Thyroid gland (tissue), 4 donors: ENCODE results near the gene ATG12. TPM values are rescaled to one million over a fixed set of nuclear protein-coding genes. Genes with fewer than 3 reads are reported as not detected.

ENCODE experiments used
- DNase-seq, 2 donors: peaks; one replicate each; pipeline ENCODE4 v3.0.0-alpha.2; 2019
- H3K27ac ChIP-seq, 3 donors: fragments of 200-600 bp; sonication (generic); 1 replicate in 2 of 3; 2 replicates in 1 of 3; pipeline ENCODE4 v1.5.1; 2016 to 2019; ENCODE audit warnings: mild to moderate bottlenecking in 1 of 3, moderate library complexity in 1 of 3
- H3K27me3 ChIP-seq: fragments of 200-600 bp; sonication (generic); one replicate; pipeline ENCODE4 v1.5.1; 2019
- H3K36me3 ChIP-seq, 2 donors: fragments of 200-600 bp; sonication (generic); one replicate each; pipeline ENCODE4 v1.5.1; 2016 to 2019
- H3K4me1 ChIP-seq, 2 donors: fragments of 200-600 bp; sonication (generic); one replicate each; pipeline ENCODE4 v1.5.1; 2017 to 2019
- H3K4me3 ChIP-seq, 3 donors: fragments of 200-600 bp; sonication (generic); replicated peaks in 1 of 3; 1 replicate in 2 of 3; 2 replicates in 1 of 3; pipeline ENCODE4 v1.5.1; 2016; ENCODE audit warnings: mild to moderate bottlenecking in 1 of 3
- H3K9me3 ChIP-seq: fragments of 200-600 bp; sonication (generic); one replicate; pipeline ENCODE4 v1.5.1; 2017
- POLR2A ChIP-seq, 2 donors: fragments of 450-650 bp; IDR thresholded peaks; one replicate each; pipeline ENCODE4 v1.6.1; 2017; ENCODE audit warnings: antibody characterized with exemption in 2 of 2, mild to moderate bottlenecking in 2 of 2, moderate library complexity in 1 of 2
- WGBS, 2 donors: methylation state at CpG; one replicate each; pipeline ENCODE4 v1.1.5; 2017; 5-methylcytosine and 5-hydroxymethylcytosine counted together
- intact Hi-C: fragments of 100-400 bp; cut with DNase I; formaldehyde crosslinking; loops from one replicate; pipeline ENCODE4 v1.15.1; 2023
- total RNA-seq, 4 donors: library from RNA; depleted of rRNA; stranded (reverse); fragments of >200 nt; gene quantifications; one replicate each; pipeline ENCODE4 v1.2.3, GENCODE V29; 2016
- TF ChIP-seq, protein P1 (sequence below), 6 experiments: fragments of 200-600 bp in 3 of 6; fragments of 450-650 bp in 3 of 6; sonication (generic) in 3 of 6; IDR thresholded peaks; one replicate each; pipeline ENCODE4 v1.5.1; 2016 to 2019; ENCODE audit warnings: antibody characterized with exemption in 6 of 6, mild to moderate bottlenecking in 2 of 6, inconsistent platforms in 1 of 6, moderate library complexity in 1 of 6

Gene ATG12
- total RNA-seq, 4 donors from 2014 or later: 42.0 to 98.7 (median 68.1) TPM

GRCh38 chr5:115787426-115787825, 53.9 kb downstream of the ATG12 start:
- WGBS, 2 donors: 0 to 45% methylated on average over 1 of the region's 1 CpG
- H3K4me3 ChIP-seq: no peak overlapping the region
- no peak overlapping the region for H3K27ac ChIP-seq
- intact Hi-C loops: no loop called here
- no peak for DNase-seq
- H3K9me3 ChIP-seq: no peaks in the 10 kb centered on the region
- H3K27me3 ChIP-seq: no peaks in the 10 kb centered on the region
- TF ChIP-seq, protein P1, sequence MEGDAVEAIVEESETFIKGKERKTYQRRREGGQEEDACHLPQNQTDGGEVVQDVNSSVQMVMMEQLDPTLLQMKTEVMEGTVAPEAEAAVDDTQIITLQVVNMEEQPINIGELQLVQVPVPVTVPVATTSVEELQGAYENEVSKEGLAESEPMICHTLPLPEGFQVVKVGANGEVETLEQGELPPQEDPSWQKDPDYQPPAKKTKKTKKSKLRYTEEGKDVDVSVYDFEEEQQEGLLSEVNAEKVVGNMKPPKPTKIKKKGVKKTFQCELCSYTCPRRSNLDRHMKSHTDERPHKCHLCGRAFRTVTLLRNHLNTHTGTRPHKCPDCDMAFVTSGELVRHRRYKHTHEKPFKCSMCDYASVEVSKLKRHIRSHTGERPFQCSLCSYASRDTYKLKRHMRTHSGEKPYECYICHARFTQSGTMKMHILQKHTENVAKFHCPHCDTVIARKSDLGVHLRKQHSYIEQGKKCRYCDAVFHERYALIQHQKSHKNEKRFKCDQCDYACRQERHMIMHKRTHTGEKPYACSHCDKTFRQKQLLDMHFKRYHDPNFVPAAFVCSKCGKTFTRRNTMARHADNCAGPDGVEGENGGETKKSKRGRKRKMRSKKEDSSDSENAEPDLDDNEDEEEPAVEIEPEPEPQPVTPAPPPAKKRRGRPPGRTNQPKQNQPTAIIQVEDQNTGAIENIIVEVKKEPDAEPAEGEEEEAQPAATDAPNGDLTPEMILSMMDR (IDR thresholded peaks at IDR 0.05): no peak
- no peak for TF ChIP-seq POLR2A (IDR thresholded peaks at IDR 0.05)
- no peaks in the 10 kb centered on the region for H3K36me3 ChIP-seq
- H3K4me1 ChIP-seq: no peaks in the 10 kb centered on the region

DNA sequence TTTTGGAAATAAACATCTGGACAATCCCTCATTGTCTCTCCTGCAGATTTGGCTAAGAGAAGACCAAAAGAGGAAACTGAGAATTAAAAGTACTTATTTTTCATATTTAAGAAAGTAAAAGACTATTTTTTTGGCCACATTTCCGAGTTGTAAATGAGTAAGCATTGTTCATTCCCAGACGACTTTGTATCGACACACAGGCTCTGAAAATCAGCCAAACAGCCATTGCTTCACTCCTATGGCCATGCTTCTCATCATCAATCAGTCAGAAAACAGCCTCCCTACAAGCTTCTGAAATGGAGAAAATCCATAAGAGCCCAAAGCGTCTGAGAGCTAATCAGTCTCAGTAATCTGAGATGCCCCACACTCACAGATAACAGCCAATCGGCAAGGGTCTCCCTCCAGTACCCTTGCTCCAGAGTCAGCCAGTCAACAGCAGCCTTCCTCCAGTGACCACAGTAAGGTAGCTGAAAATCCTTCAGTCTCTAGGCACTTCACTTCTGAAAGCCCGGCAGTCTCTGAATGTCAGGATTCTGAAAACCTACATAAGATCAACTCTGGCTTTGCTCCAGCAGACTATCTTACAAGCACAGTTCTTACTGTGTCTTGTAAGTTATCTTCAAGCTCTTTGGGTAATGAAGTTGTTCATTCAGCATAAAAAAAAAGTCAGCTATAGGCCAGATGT, 55.8 kb downstream of the ATG12 start:
- intact Hi-C loops: no loop called here
- Histone ChIP-seq H3K27ac (no peak overlapping the region), H3K27me3 (no peaks in the 10 kb centered on the region), H3K4me1 (no peaks in the 10 kb centered on the region), H3K9me3 (no peaks in the 10 kb centered on the region), H3K36me3 (no peaks in the 10 kb centered on the region), H3K4me3 (no peak overlapping the region)
- WGBS, 2 donors: 30 to 39% methylated on average over 6 of the region's 6 CpGs
- TF ChIP-seq, protein P1 (IDR thresholded peaks at IDR 0.05): no peak
- TF ChIP-seq POLR2A (IDR thresholded peaks at IDR 0.05): no peak
- no peak for DNase-seq

DNA sequence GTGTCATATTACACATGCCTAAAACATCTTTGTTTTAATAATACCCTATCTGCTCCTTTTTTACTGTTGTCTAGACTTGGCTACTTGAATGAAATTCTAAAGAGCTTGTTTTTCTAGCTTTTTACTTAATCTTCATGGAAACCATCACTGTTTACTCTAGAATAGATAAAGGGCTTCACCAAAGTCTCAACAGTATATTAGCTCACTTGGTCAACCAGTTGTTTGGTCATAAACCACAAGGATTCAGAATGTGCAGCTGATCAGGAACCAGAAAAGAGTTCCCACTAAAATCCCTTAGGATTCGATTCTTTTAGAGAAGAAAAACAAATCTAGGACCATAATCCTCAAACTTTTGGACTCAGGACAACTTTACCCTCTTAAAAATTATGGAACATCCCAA, 62.9 kb downstream of the ATG12 start:
- Histone ChIP-seq H3K27me3 (no peaks in the 10 kb centered on the region), H3K27ac (no peak overlapping the region), H3K4me1 (no peaks in the 10 kb centered on the region), H3K4me3 (no peak overlapping the region), H3K36me3 (no peaks in the 10 kb centered on the region), H3K9me3 (no peaks in the 10 kb centered on the region)
- intact Hi-C loops: no loop called here
- TF ChIP-seq, protein P1 (IDR thresholded peaks at IDR 0.05): no peak
- no peak for TF ChIP-seq POLR2A (IDR thresholded peaks at IDR 0.05)
- DNase-seq: no peak
- 35 to 39% methylated on average over 1 of the region's 1 CpG for WGBS, 2 donors

Other genes starting within 250 kb of the ATG12 start
- gene TICAM2, start 239.1 kb downstream of the ATG12 start, total RNA-seq: 1 to 10 TPM; 1.1 to 2.0 (median 1.5) TPM
- 100 to 1,000 TPM; 137 to 198 (median 168) TPM for gene TMED7, start 215.5 kb downstream of the ATG12 start, total RNA-seq
- gene CDO1, start 24.9 kb downstream of the ATG12 start, total RNA-seq: 10 to 100 TPM in 3 of 4 donors, 1 to 10 TPM in 1; 4.0 to 40.4 (median 24.0) TPM
- gene AP3S1, start 370 bp upstream of the ATG12 start, total RNA-seq: 100 to 1,000 TPM in 3 of 4 donors, 10 to 100 TPM in 1; 59.2 to 207 (median 149) TPM
- 1 to 10 TPM in 3 of 4 donors, under 1 TPM in 1; 0.67 to 4.7 (median 2.2) TPM for gene LVRN, start 120.9 kb upstream of the ATG12 start, total RNA-seq
- gene ARL14EPL, start 190.9 kb upstream of the ATG12 start, total RNA-seq: not detected
- gene COMMD10, start 243.5 kb upstream of the ATG12 start, total RNA-seq: 10 to 100 TPM; 51.9 to 73.5 (median 60.7) TPM